ENCODE measurements around the gene SLC2A9.

Gene SLC2A9

GRCh38 chr4:10020871-10021652 is at the start of gene SLC2A9:
Gene SLC2A9 (minus strand): TSS chr4:10021497. CDS start chr4:10021429, 68 bp downstream.
- DNase-seq, result no peak

GRCh38 chr4:10069075-10069642 is 47.9 kb upstream of the SLC2A9 start:
- no peak for DNase-seq

DNA sequence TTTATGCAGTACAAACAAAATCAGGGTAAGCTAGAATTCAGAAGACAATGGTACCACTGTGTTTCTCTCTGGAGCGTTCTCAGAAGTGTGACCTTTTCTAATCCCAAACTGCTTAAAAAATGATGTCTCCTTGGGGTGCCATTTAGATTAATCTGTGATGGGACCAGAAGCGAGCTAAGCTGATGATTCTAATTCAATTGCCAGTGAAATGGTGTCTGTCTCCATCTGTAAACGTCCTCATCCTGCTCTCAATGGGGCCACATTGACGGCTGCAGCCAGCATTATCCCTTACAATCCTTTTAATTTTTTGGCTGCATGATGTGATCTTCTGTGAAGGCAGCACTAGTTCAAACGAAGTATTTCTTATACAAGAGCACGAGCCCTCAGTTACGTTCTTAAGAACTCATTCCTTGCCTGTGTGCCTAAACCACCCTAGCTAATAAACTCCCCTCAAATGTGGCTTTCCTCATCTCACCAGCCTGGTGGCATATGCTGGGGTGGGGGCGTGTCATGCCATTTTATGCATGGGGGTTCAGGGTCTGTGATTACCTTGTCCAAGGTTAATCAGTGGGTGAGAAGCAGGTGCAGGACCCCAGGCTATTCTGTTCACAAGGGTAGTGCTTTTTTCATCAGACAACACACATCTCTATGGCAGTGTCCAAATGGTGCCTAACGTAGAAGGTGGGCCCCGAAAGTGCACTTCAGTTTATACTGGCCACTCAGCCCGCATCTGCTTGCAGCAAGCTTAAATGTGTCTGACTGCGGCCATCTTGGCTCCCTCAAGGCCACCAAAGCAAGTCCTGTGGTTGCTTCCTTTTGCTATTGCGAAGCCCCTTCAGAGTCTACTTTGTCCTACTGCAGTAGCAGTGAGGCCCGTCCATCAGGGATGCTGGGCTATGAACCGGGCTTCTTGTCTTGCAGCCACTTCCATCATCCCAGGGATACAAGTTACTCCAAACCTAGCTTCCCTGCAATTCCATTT is 45.7 kb upstream of the SLC2A9 start:
- no peak for DNase-seq

DNA sequence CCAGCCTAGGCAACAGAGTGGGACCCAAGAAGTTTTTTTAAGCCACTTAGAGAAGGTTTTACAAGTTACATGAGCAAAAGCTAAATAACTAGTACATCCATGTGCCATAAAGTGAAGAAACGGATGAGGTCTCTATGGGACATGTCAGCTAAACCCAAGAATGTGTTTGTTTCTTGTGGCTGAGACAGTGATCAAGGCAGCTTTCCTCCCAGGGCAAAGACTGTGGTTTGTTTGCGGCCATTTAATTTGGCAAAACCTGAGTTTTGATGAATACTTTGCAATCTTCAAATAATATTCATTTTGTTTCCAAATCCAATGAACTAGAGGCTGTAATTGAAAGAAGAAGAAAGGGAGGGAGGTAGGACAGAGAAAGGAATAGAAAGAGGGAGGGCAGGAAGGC is 44.9 kb upstream of the SLC2A9 start:
- no peak for DNase-seq

DNA sequence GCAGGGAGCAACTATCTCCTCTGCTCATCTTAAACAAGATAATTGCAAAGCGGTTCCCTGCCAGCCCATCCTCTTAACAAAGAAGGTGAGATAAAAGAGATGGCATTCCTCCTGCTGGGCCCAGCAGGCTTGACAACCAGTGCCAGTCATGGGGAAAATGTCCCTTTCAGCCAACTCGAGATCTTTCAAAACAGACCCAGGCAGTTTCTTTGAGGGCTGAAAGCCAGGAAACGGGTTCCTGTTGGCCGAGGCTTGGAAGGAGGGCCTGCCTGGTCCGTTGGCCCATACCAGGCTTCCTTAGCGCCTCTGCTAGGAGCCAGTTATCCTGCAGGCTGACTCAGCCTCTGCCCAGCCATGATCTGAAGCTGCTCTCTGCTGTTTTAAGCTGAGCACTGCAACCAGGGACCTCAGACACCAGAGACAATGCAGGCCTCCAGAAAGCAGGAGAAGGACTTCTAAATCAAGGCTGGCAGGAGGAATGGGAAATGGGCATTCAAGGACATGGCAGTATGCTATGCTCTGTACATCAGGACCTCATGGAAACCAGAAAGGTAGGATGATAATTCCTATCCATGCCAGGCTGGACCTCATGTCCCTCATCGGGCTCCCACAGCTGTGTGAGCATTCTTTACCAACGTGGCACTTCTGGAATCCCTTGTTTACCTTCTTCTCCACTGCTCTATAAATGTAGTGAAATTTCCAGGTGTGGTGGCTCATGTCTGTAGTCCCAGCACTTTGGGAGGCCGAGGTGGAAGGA is 42.4 kb upstream of the SLC2A9 start:
- no peak for DNase-seq

- DNase-seq, result no peak
These were observed 40.5 kb upstream of the SLC2A9 start for GRCh38 chr4:10061650-10062415.

GRCh38 chr4:10058371-10058770 is 37.1 kb upstream of the SLC2A9 start:
- DNase-seq, result no peak

DNA sequence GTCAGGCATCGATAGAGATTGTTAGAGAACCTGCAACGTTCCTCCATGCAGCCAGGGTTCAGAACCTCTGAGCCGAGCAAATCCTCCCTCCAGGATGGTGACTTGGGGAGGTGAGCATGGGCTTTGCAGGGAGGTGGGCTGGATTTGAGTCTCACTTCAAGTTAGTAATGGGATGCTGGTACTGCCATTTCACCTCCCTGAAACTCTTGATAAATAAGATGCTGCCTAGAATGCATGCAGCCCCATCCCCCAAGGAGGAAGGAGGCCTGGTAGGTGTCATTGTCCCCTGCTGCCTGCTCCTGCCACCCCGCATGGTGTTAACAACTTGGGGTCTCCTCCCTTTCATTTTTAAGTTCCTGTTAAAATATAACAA is 35.7 kb upstream of the SLC2A9 start:
- no peak for DNase-seq

DNA sequence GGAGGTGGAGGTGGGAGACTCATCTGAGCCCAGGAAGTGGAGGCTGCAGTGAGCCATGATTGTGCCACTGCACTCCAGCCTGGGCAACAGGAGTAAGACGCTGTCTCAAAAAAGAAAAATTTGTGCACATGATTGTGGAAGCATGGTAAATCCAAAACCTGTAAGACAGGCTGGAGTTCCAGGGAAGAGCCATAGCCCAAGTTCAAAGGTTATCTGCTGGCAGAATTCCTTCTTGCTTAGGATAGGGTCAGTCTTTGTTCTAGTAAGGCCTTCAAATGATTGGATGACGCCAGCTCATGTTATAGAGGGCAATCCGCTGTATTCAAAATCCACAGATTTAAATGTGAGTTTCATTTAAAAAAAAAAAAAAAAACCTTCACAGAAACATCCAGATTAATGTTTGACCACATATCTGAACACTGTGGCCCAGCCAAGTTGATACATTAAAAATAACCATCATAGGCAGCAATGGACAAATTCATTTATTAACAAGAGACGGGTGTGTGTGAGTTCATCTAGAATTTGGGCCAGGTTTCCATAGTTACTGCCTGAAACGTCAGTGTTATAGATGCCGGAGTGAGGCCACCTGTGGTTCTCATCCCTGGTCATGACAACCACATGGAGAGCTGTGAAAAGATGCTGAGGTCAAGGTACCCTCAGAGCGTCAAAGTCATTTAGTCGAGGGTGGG is 35.2 kb upstream of the SLC2A9 start:
- DNase-seq, result no peak

DNA sequence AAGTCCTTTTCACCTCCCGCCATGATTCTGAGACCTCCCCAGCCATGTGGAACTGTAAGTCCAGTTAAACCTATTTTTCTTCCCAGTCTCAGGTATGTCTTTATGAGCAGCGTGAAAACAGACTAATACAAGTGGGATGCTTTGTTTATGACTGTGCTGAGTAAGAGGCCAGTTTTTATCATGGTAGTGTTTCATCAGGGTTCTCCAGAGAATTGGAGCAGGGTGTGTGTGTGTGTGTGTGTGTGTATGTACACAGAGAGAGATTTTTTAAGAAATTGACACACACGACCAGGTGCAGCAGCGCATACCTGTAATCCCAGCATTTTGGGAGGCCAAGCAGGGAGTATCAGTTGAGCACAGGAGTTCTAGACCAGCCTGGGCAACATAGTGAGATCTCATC is 34.6 kb upstream of the SLC2A9 start:
- no peak for DNase-seq

GRCh38 chr4:10054571-10055041 is 33.3 kb upstream of the SLC2A9 start:
- DNase-seq, result no peak

GRCh38 chr4:10053635-10054453 is 32.5 kb upstream of the SLC2A9 start:
- DNase-seq, result no peak

GRCh38 chr4:10051517-10052135 is 30.3 kb upstream of the SLC2A9 start:
- no peak for DNase-seq

- no peak for DNase-seq
These were observed 29.4 kb upstream of the SLC2A9 start for GRCh38 chr4:10050721-10051120.

DNA sequence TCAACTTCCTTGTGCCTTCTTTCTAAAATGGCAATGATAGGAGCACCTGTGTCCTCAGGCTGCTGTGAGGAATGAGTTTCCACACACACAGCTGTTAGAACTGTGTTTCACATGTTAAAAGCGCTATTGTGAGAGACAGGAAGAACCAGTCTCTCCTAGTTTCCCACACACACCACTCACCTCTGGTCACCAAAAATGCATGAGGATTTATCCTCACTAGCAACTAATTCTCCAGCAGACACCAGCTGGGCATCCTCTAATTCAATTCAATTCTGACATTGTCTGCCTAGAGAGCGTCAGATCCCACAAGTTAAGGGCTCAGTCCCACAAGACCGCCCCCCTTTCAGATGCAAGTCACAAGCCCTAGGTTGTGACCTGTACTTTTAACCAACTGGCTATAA is 29.0 kb upstream of the SLC2A9 start:
- DNase-seq, result no peak

GRCh38 chr4:10048941-10049697 is 27.8 kb upstream of the SLC2A9 start:
- no peak for DNase-seq

DNA sequence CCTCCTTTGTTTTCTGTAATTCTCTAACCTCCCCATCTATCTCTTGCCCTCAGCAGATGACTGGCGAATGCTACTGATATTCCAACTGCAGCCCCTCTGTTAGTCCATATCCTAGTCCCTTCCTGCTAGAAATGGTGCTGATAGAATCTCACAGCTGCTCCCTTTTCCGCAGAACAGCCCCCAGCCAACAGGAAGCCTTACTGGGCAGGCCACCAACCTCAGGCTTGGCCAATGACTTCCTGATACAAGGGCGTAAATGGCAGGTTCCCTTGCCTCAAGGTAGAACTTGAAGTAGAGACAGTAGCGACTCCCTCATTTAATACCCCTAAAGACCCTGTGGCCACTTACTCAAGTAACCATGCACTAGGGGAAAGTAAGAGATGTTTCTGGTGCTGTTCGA is 26.7 kb upstream of the SLC2A9 start:
- no peak for DNase-seq

- DNase-seq, result no peak
These were observed 25.2 kb upstream of the SLC2A9 start for GRCh38 chr4:10046471-10046870.

- DNase-seq, result no peak
These were observed 24.2 kb upstream of the SLC2A9 start for GRCh38 chr4:10045481-10045880.
